ENCODE measurements around the gene CST11.

CST11 gene

DNA sequence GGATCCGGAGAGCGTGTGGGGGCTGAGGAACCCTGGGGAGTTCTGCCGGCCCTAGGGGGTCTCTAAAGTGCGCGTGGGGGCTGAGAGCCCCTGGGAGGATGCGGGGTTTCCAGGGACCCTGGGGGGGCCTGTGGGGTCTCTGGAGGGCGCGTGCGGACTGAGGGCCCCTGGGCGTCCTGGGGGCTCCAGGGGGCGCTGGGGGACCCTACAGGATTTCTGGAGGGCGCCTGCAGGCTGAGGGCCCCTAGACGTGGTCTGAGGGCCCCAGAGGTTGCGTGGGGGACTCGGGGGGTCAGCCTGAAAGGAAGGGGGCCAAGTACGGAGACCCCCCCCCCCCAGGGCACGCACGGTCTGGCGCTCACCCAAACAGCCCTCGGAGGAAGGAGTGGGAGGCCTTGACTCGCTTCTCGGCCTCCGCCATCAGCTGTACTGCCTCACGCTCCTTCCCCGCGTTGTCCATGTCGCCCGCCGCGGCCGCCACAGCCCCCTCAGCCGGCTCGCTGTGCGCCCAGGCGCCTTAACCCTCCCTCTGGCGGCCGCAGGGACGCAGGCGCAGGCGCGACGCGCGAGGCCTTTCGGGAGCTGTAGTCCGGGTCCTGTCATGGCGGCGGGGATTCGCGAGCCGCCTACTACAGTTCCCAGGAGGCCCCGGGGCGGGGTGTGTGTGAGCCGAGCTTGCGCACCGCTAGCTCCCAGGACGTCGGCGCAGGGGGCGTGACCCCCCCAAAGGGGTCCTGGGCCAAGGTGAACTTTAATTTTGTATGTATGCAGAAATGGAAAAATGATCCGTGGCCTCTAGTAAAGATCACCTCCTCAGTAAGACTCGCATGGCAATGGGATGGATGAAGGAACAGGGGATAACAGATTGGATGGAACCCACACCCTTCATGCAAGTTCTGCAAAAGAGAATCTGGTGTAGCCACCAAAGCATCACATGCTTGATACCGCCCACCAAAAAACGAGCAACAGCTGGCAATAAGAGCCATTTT is 31.4 kb downstream of the CST11 start, which contains the start of gene NAPB:
NAPB (minus strand) TSS at position 546 of the 989 bp plus-strand sequence; CDS start at position 460, 86 bp downstream.
- H3K79me2 ChIP-seq (ENCODE audit: low read length): peaks cover 17% of the 10 kb centered on the region
- H3K27me3 ChIP-seq (ENCODE audit: low read depth, low read length): no peaks in the 10 kb centered on the region
- peaks cover 13% of the 10 kb centered on the region; the same call in 1 of the 2 replicates for H4K20me1 ChIP-seq (ENCODE audit: insufficient read depth, low read length)
- H3K9me3 ChIP-seq (ENCODE audit: insufficient read depth, low read length): no peaks in the 10 kb centered on the region
- H3K9ac ChIP-seq (ENCODE audit: low read length): peak within 1 kb of the TSS; percentile 83
- peak within 1 kb of the TSS; percentile 90 for H3K4me2 ChIP-seq (ENCODE audit: low read length)
- H2AFZ ChIP-seq (ENCODE audit: low read depth, low read length): peak within 1 kb of the TSS; percentile 98
- H3K27ac ChIP-seq (ENCODE audit: low read length): 0 out of 2 replicates have a peak within 1 kb of the TSS, but pooled peaks have one; percentile 21
- peaks cover 14% of the 10 kb centered on the region for H3K4me1 ChIP-seq (ENCODE audit: low read length)
- no peaks in the 10 kb centered on the region for H3K36me3 ChIP-seq (replicated peaks; ENCODE audit: low read depth, low read length)
- peak within 1 kb of the TSS; percentile 87 for H3K4me3 ChIP-seq (ENCODE audit: low read length)
- no peak for TF ChIP-seq EZH2phosphoT487 (IDR thresholded peaks at IDR 0.05; ENCODE audit: low read depth)
- TF ChIP-seq, protein P1, sequence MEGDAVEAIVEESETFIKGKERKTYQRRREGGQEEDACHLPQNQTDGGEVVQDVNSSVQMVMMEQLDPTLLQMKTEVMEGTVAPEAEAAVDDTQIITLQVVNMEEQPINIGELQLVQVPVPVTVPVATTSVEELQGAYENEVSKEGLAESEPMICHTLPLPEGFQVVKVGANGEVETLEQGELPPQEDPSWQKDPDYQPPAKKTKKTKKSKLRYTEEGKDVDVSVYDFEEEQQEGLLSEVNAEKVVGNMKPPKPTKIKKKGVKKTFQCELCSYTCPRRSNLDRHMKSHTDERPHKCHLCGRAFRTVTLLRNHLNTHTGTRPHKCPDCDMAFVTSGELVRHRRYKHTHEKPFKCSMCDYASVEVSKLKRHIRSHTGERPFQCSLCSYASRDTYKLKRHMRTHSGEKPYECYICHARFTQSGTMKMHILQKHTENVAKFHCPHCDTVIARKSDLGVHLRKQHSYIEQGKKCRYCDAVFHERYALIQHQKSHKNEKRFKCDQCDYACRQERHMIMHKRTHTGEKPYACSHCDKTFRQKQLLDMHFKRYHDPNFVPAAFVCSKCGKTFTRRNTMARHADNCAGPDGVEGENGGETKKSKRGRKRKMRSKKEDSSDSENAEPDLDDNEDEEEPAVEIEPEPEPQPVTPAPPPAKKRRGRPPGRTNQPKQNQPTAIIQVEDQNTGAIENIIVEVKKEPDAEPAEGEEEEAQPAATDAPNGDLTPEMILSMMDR (IDR thresholded peaks at IDR 0.05; ENCODE audit: low read depth, low read length): peak; percentile 29

DNA sequence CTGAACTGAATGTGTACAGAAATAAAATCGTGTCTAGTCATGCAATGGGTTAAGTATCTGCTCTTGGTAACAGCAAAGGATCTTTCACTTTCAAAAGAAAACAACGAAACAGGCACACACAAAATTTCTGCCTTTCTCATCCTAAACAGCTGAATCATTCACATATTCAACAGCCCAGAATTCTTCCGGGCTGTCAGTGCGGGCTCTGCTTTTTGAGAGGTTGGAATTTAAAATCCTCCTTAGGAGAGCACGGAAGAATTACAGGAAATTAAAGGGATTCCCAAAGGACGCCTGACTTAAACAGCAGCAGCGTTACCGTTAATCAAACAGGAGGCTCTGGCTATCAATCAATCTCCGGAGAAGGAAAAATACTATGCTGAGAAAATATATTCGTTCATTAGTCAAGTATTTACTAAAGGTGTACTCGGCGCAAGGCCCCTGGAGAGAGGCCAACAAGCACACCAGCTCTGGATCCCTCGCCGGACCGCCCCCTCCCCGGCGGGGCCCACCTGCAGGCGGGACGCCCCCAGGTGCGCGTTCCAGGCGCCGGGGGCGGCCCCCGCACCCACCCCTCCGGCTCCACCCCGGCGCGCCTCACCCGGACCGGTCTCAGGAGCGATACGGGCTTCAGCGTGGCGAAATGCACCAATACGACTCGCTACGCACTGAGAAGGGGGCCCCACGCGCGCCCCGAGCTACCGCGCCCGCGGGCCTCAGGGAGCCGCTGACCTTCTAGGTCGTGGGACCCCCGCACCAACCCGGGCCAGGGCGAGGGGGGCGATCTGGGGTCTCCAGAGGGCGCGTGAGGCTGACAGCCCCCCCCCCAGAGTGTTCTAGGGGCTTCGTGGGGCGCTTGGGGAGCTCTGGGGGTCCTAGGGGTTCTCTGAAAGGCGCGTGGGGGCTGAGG is 32.4 kb downstream of the CST11 start:
- Histone ChIP-seq H3K27me3 (ENCODE audit: low read depth, low read length) (no peaks in the 10 kb centered on the region), H2AFZ (ENCODE audit: low read depth, low read length) (no peak overlapping the region; the same call in 1 of the 2 replicates), H3K4me1 (ENCODE audit: low read length) (peaks cover 14% of the 10 kb centered on the region), H3K36me3 (replicated peaks; ENCODE audit: low read depth, low read length) (no peaks in the 10 kb centered on the region), H3K9ac (ENCODE audit: low read length) (peak overlapping the region; percentile 83), H3K79me2 (ENCODE audit: low read length) (peaks cover 24% of the 10 kb centered on the region), H3K4me3 (ENCODE audit: low read length) (peak overlapping the region; percentile 87), H3K9me3 (ENCODE audit: insufficient read depth, low read length) (no peaks in the 10 kb centered on the region), H3K27ac (ENCODE audit: low read length) (0 out of 2 replicates have a peak overlapping the region, but pooled peaks have one; percentile 21), H4K20me1 (ENCODE audit: insufficient read depth, low read length) (peaks cover 13% of the 10 kb centered on the region; the same call in 1 of the 2 replicates), H3K4me2 (ENCODE audit: low read length) (peak overlapping the region; percentile 79)
- no peak for TF ChIP-seq EZH2phosphoT487 (IDR thresholded peaks at IDR 0.05; ENCODE audit: low read depth)

DNA sequence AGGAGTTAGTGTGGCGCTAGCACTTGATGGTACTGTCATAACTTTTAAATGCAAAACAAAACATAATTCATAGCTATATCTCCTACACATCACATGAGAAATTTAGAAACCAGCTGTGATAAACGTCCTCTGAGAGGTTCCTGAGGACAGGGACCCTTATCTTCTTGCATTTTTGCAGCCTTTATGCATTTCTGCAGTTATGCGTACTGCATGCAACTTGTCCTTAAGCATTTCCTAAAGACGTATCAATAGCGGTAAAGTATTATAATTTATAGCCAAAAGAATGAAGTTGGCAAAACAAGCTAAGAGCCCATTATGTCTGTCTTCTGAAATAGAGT is 33.0 kb downstream of the CST11 start:
- Histone ChIP-seq H2AFZ (ENCODE audit: low read depth, low read length) (no peak overlapping the region), H3K9ac (ENCODE audit: low read length) (peak overlapping the region; percentile 83), H3K9me3 (ENCODE audit: insufficient read depth, low read length) (no peaks in the 10 kb centered on the region), H3K4me2 (ENCODE audit: low read length) (peak overlapping the region; percentile 79), H3K27ac (ENCODE audit: low read length) (no peak overlapping the region), H3K79me2 (ENCODE audit: low read length) (peaks cover 24% of the 10 kb centered on the region), H3K36me3 (replicated peaks; ENCODE audit: low read depth, low read length) (no peaks in the 10 kb centered on the region), H3K4me3 (ENCODE audit: low read length) (peak overlapping the region; percentile 87), H3K27me3 (ENCODE audit: low read depth, low read length) (no peaks in the 10 kb centered on the region), H3K4me1 (ENCODE audit: low read length) (peaks cover 14% of the 10 kb centered on the region), H4K20me1 (ENCODE audit: insufficient read depth, low read length) (peaks cover 13% of the 10 kb centered on the region; the same call in 1 of the 2 replicates)
- TF ChIP-seq, protein P1 (IDR thresholded peaks at IDR 0.05; ENCODE audit: low read depth, low read length): no peak
- TF ChIP-seq EZH2phosphoT487 (IDR thresholded peaks at IDR 0.05; ENCODE audit: low read depth): no peak

DNA sequence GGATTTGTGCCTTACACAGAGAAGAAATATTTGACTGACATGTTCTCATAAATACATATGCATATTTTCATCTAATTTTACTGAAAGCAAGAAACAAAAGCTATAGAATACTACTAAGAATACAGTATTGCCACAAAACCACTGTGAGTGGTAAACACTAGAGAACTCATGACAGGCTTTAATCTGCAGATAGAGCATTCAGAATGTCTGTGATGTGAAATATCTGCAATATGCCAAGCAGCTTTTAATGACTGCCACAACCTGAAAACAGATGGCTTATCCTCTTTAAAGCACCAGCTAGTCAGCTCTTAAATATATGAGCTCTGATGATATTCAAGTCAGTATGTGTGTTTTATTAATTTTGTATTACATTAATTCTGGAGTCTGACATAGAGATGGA is 34.8 kb downstream of the CST11 start:
- H3K9me3 ChIP-seq (ENCODE audit: insufficient read depth, low read length): no peaks in the 10 kb centered on the region
- no peaks in the 10 kb centered on the region for H3K36me3 ChIP-seq (replicated peaks; ENCODE audit: low read depth, low read length)
- no peak overlapping the region for H3K4me2 ChIP-seq (ENCODE audit: low read length)
- H4K20me1 ChIP-seq (ENCODE audit: insufficient read depth, low read length): peaks cover 13% of the 10 kb centered on the region; the same call in 1 of the 2 replicates
- H3K4me3 ChIP-seq (ENCODE audit: low read length): no peak overlapping the region
- no peaks in the 10 kb centered on the region for H3K27me3 ChIP-seq (ENCODE audit: low read depth, low read length)
- no peak overlapping the region for H3K27ac ChIP-seq (ENCODE audit: low read length)
- H3K4me1 ChIP-seq (ENCODE audit: low read length): peaks cover 14% of the 10 kb centered on the region
- H2AFZ ChIP-seq (ENCODE audit: low read depth, low read length): no peak overlapping the region
- H3K9ac ChIP-seq (ENCODE audit: low read length): no peak overlapping the region
- H3K79me2 ChIP-seq (ENCODE audit: low read length): peaks cover 26% of the 10 kb centered on the region
- TF ChIP-seq EZH2phosphoT487 (IDR thresholded peaks at IDR 0.05; ENCODE audit: low read depth): no peak
- TF ChIP-seq, protein P1 (IDR thresholded peaks at IDR 0.05; ENCODE audit: low read depth, low read length): no peak
